Loucy (cell line): Measurements from ENCODE around the gene RBM20.
A peak's percentile ranks its signal among the peaks of the same experiment; 100 is the strongest.

ENCODE experiments used
- H2AFZ ChIP-seq: fragments of 200-600 bp; sonication (generic); 2 replicates; pipeline ENCODE4 v1.6.0; 2016; ENCODE audit warnings: antibody characterized with exemption, mild to moderate bottlenecking, low read length, moderate library complexity
- H3F3A ChIP-seq: fragments of 200-600 bp; 2 replicates; pipeline ENCODE4 v1.6.0; 2016; ENCODE audit warnings: antibody characterized with exemption, low read depth, mild to moderate bottlenecking
- H3K27me3 ChIP-seq: fragments of 200-600 bp; sonication (generic); 2 replicates; pipeline ENCODE4 v1.6.1; 2014; ENCODE audit warnings: low read length, mild to moderate bottlenecking; ENCODE audit not compliant: insufficient read depth, poor library complexity, severe bottlenecking
- H3K36me3 ChIP-seq: fragments of 200-600 bp; sonication (generic); 2 replicates; pipeline ENCODE4 v1.6.1; 2016; ENCODE audit warnings: low read length; ENCODE audit not compliant: insufficient read depth
- H3K4me1 ChIP-seq: fragments of 200-600 bp; sonication (generic); 2 replicates; pipeline ENCODE4 v1.5.1; 2014; ENCODE audit warnings: low read length, mild to moderate bottlenecking; ENCODE audit not compliant: insufficient read depth, poor library complexity, severe bottlenecking
- H3K4me2 ChIP-seq: fragments of 200-600 bp; sonication (generic); 2 replicates; pipeline ENCODE4 v1.6.0; 2014; ENCODE audit warnings: antibody characterized with exemption, low read length, low read depth, mild to moderate bottlenecking; ENCODE audit not compliant: poor library complexity, severe bottlenecking
- H3K4me3 ChIP-seq: fragments of 200-600 bp; sonication (generic); 2 replicates; pipeline ENCODE4 v1.5.1; 2014; ENCODE audit warnings: low read length, mild to moderate bottlenecking, mixed read lengths; ENCODE audit not compliant: poor library complexity, severe bottlenecking
- H3K79me2 ChIP-seq: fragments of 200-600 bp; sonication (generic); 2 replicates; pipeline ENCODE4 v1.6.1; 2014; ENCODE audit warnings: low read length; ENCODE audit not compliant: insufficient read depth
- H3K9ac ChIP-seq: fragments of 200-600 bp; sonication (generic); 2 replicates; pipeline ENCODE4 v1.6.0; 2014; ENCODE audit warnings: mild to moderate bottlenecking, low read depth, low read length, moderate library complexity; ENCODE audit not compliant: poor library complexity, severe bottlenecking
- H3K9me2 ChIP-seq: fragments of 200-600 bp; sonication (generic); replicated peaks from 2 replicates; pipeline ENCODE4 v1.6.1; 2016; ENCODE audit warnings: low read depth, low read length, mixed read lengths
- H3K9me3 ChIP-seq: fragments of 200-600 bp; sonication (generic); 2 replicates; pipeline ENCODE4 v1.6.1; 2014; ENCODE audit warnings: mild to moderate bottlenecking, antibody characterized with exemption, low read length, low read depth; ENCODE audit not compliant: insufficient read depth
- H4K20me1 ChIP-seq: fragments of 200-600 bp; sonication (generic); 2 replicates; pipeline ENCODE4 v1.6.0; 2014; ENCODE audit warnings: antibody characterized with exemption, low read length, mild to moderate bottlenecking; ENCODE audit not compliant: insufficient read depth, poor library complexity, severe bottlenecking
- CTCF ChIP-seq: fragments of 200-600 bp; sonication (generic); conservative IDR thresholded peaks from 2 replicates; pipeline ENCODE4 v1.5.1; 2014; ENCODE audit warnings: mild to moderate bottlenecking, antibody characterized with exemption, low read length
- EZH2phosphoT487 ChIP-seq: fragments of 200-600 bp; IDR thresholded peaks from 2 replicates; pipeline ENCODE4 v1.6.1; 2018; ENCODE audit warnings: antibody characterized with exemption, mild to moderate bottlenecking, moderate library complexity, borderline replicate concordance

The RBM20 gene

GRCh38 chr10:110860576-110861241 lies 216.6 kb downstream of the RBM20 start:
- Histone ChIP-seq H3K9me2 (no peaks in the 10 kb centered on the region), H3F3A (peaks cover 15% of the 10 kb centered on the region), H2AFZ (peak overlapping the region; percentile 74), H3K79me2 (no peaks in the 10 kb centered on the region), H3K9ac (peak overlapping the region; percentile 71), H3K4me2 (peak overlapping the region; percentile 78), H4K20me1 (no peaks in the 10 kb centered on the region), H3K4me1 (peaks cover 81% of the 10 kb centered on the region), H3K36me3 (no peaks in the 10 kb centered on the region), H3K27me3 (no peaks in the 10 kb centered on the region), H3K9me3 (no peaks in the 10 kb centered on the region), H3K4me3 (peak overlapping the region; percentile 24)
- TF ChIP-seq EZH2phosphoT487 (no peak), CTCF (no peak)

GRCh38 chr10:110861476-110861875 lies 217.3 kb downstream of the RBM20 start:
- Histone ChIP-seq H3K4me1 (peaks cover 85% of the 10 kb centered on the region), H3K9ac (peak overlapping the region; percentile 71), H3K4me3 (no peak overlapping the region), H3F3A (peaks cover 15% of the 10 kb centered on the region), H3K9me3 (no peaks in the 10 kb centered on the region), H3K9me2 (no peaks in the 10 kb centered on the region), H3K36me3 (no peaks in the 10 kb centered on the region), H2AFZ (peak overlapping the region; percentile 74; the same call in 1 of the 2 replicates), H3K79me2 (no peaks in the 10 kb centered on the region), H3K4me2 (no peak overlapping the region), H3K27me3 (no peaks in the 10 kb centered on the region), H4K20me1 (no peaks in the 10 kb centered on the region)
- TF ChIP-seq EZH2phosphoT487 (no peak), CTCF (no peak)

GRCh38 chr10:110861930-110862649 lies 218.0 kb downstream of the RBM20 start:
- TF ChIP-seq EZH2phosphoT487, result no peak
- no peak for TF ChIP-seq CTCF
- Histone ChIP-seq H3K4me2 (no peak overlapping the region), H3K4me1 (peaks cover 91% of the 10 kb centered on the region), H3K9me3 (no peaks in the 10 kb centered on the region), H3F3A (peaks cover 15% of the 10 kb centered on the region), H3K27me3 (no peaks in the 10 kb centered on the region), H2AFZ (no peak overlapping the region), H3K79me2 (no peaks in the 10 kb centered on the region), H4K20me1 (no peaks in the 10 kb centered on the region), H3K9ac (no peak overlapping the region), H3K4me3 (no peak overlapping the region), H3K36me3 (no peaks in the 10 kb centered on the region), H3K9me2 (no peaks in the 10 kb centered on the region)
